Gastrocnemius medialis (tissue), 4 donors: Measurements from ENCODE around the gene KCNJ5.

Experiments
- POLR2A ChIP-seq, 2 donors: fragments of 450-650 bp; IDR thresholded peaks; one replicate each; pipeline ENCODE4 v1.6.1; 2017; ENCODE audit warnings: antibody characterized with exemption in 2 of 2, mild to moderate bottlenecking in 2 of 2, moderate library complexity in 2 of 2
- TF ChIP-seq, protein P1 (sequence below), 5 experiments: fragments of 450-650 bp in 3 of 5; fragments of 200-600 bp in 2 of 5; sonication (generic) in 2 of 5; IDR thresholded peaks in 4 of 5; conservative IDR thresholded peaks in 1 of 5; 1 replicate in 4 of 5; 2 replicates in 1 of 5; pipeline ENCODE4 v1.5.1; 2016 to 2019; ENCODE audit warnings: antibody characterized with exemption in 5 of 5, mild to moderate bottlenecking in 3 of 5, moderate library complexity in 3 of 5

DNA sequence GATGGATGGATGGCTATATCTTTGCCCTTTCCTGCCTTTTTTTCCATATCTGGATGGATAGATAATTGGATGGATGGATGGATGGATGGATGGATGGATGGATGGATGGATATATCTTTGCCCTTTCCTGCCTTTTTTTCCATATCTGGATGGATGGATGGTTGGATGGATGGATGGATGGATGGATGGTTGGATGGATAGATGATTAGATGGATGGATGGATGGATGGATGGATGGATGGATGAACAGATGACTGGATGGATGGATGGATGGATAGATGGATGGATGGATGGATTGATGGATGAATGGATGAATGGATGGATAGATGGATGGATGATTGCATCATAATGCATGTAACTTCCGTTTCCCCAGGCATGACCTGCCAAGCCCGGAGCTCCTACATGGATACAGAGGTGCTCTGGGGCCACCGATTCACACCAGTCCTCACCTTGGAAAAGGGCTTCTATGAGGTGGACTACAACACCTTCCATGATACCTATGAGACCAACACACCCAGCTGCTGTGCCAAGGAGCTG lies 24.9 kb downstream of the KCNJ5 start:
- TF ChIP-seq POLR2A (IDR thresholded peaks at IDR 0.05), result no peak
- TF ChIP-seq, protein P1, sequence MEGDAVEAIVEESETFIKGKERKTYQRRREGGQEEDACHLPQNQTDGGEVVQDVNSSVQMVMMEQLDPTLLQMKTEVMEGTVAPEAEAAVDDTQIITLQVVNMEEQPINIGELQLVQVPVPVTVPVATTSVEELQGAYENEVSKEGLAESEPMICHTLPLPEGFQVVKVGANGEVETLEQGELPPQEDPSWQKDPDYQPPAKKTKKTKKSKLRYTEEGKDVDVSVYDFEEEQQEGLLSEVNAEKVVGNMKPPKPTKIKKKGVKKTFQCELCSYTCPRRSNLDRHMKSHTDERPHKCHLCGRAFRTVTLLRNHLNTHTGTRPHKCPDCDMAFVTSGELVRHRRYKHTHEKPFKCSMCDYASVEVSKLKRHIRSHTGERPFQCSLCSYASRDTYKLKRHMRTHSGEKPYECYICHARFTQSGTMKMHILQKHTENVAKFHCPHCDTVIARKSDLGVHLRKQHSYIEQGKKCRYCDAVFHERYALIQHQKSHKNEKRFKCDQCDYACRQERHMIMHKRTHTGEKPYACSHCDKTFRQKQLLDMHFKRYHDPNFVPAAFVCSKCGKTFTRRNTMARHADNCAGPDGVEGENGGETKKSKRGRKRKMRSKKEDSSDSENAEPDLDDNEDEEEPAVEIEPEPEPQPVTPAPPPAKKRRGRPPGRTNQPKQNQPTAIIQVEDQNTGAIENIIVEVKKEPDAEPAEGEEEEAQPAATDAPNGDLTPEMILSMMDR (IDR thresholded peaks at IDR 0.05 in 4 of 5, conservative IDR thresholded peaks at IDR 0.05 in 1 of 5), result no peak
